Measurements from ENCODE around the gene SMAP2. TPM values are rescaled to one million over a fixed set of nuclear protein-coding genes. Genes with fewer than 3 reads are reported as not detected.

SMAP2 gene
- total and polyA plus RNA-seq, 11 donors, result 8.9 to 44.4 (median 12.9) TPM

- H3K27ac ChIP-seq, result peak overlapping the region in 4 of 12 donors; percentile 19 to 99 (median 42)
- H3K4me1 ChIP-seq, result peaks cover 0 to 98% (median 10%) of the 10 kb centered on the region in 12 donors
- TF ChIP-seq CTCF (IDR thresholded peaks at IDR 0.05), result no peak
- no peak for TF ChIP-seq POLR2A (IDR thresholded peaks at IDR 0.05)
- WGBS, 4 donors, result 75 to 80% (median 79%) methylated on average over 1 of the region's 1 CpG
- peak in 2 of 4 donors; percentile 43 to 45 for ATAC-seq
- no peak for DNase-seq
- no peaks in the 10 kb centered on the region for H3K27me3 ChIP-seq
- intact Hi-C loops (cut with DNase I), result loop anchor here in 1 of 10 donors (5.0 kb wide), 1 partner anchor 54 kb away; no protein-coding TSS in a partner anchor
- H3K4me3 ChIP-seq, result peak overlapping the region in 1 of 12 donors; percentile 15
- H3K9me3 ChIP-seq, result no peaks in the 10 kb centered on the region
- H3K36me3 ChIP-seq, result no peaks in the 10 kb centered on the region
Observed at GRCh38 chr1:40396420-40396819, 22.9 kb downstream of the SMAP2 start.

DNA sequence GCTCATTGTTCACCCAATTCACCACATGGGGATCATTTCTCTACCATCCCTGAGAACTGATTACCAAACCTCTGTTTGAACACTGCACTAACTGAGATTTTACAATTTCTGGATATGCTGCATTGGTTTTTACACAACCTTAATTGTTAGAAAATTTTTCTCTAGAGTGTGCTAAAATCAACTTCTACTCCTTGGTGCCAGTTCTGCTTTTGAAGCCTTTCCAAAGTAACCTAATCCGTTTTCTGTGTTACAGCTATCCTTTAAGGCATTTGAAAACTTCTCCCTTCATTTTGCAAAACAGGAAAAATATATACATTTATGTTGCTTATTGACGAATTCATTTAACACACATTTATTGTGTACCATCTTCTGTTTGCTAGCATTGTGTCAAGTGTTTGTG lies 23.7 kb downstream of the SMAP2 start:
- H3K36me3 ChIP-seq, result no peaks in the 10 kb centered on the region
- no peaks in the 10 kb centered on the region for H3K27me3 ChIP-seq
- H3K4me1 ChIP-seq, result peaks cover 0 to 97% (median 4%) of the 10 kb centered on the region in 12 donors
- peak overlapping the region in 4 of 12 donors; percentile 2 to 99 (median 26) for H3K27ac ChIP-seq
- DNase-seq (no peak), ATAC-seq (no peak)
- TF ChIP-seq CTCF (IDR thresholded peaks at IDR 0.05) (no peak), POLR2A (IDR thresholded peaks at IDR 0.05) (no peak)
- peak overlapping the region in 1 of 12 donors; percentile 15 for H3K4me3 ChIP-seq
- WGBS, 4 donors, result 86 to 91% (median 87%) methylated on average over 2 of the region's 2 CpGs
- no peaks in the 10 kb centered on the region for H3K9me3 ChIP-seq
- intact Hi-C loops (cut with DNase I), result loop anchor here in 1 of 10 donors (5.0 kb wide), 1 partner anchor 55 kb away; no protein-coding TSS in a partner anchor

DNA sequence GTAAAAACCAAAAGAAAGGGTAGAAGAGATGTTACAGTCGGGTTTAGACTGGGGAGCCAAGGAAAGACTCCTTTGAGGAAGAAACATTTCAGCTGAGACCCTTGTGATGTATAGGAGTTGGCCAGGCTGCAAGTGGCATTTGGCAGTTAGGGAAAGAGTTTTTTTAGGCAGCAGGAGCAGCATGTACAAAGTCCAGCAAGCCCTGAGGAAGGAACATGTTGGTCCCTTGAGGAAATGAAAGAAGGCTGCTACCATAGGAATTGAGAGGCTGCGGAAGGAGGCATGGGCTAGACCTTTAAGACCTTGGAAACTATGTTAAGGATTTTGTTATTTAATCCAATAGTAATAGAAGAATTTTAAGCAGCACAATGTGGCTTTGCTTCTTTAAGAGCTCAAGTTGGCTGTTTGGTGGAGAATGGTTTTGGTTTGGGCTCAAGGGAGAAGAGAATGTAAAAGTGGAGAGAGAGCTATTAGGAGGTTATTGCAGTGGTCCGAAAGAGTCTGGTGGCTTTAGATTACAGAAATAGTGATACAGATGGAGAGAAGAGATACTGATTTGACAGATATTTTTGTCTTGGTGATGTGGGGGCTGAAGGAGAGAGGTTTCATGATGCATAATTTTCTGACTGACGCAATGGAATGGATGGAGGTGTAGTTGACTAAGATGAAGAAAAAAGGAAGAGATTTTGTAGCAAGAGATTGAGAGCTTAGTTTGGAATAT lies 26.6 kb downstream of the SMAP2 start:
- Histone ChIP-seq H3K36me3 (peaks cover 0 to 8% (median 0%) of the 10 kb centered on the region in 9 donors), H3K9me3 (no peaks in the 10 kb centered on the region), H3K27ac (peak overlapping the region in 2 of 12 donors; percentile 17 to 99), H3K27me3 (no peaks in the 10 kb centered on the region), H3K4me3 (peak overlapping the region in 1 of 12 donors; percentile 9), H3K4me1 (peaks cover 0 to 95% (median 2%) of the 10 kb centered on the region in 12 donors)
- DNase-seq (no peak), ATAC-seq (peak in 3 of 4 donors; percentile 14 to 47 (median 44))
- intact Hi-C loops (cut with DNase I), result loop anchor here in 9 of 10 donors (2.0 to 10.0 kb wide), 8 partner anchors 55 to 313 kb away; partner anchors contain the start of gene COL9A2 (in 1 of the 9)
- TF ChIP-seq POLR2A (IDR thresholded peaks at IDR 0.05), result no peak
- no peak for TF ChIP-seq CTCF (IDR thresholded peaks at IDR 0.05)
- 77 to 87% (median 77%) methylated on average over 4 of the region's 4 CpGs for WGBS, 4 donors

All from heart left ventricle (tissue), 16 donors.